Panc1 (cell line): Measurements from ENCODE around the gene KIF25. TPM values are rescaled to one million over a fixed set of nuclear protein-coding genes. Genes with fewer than 3 reads are reported as not detected.

ENCODE experiments used
- ATAC-seq: fragments of 200-7000 bp; cut with Tn5 transposase; 2 replicates; pipeline ENCODE4 v1.9.1; 2020; ENCODE audit warnings: mild to moderate bottlenecking, moderate library complexity
- BruUV-seq: library from RNA; stranded (reverse); fragments of 400-500 nt; replicated peaks from 2 replicates; lab custom pipeline; 2021; lab: Mats Ljungman, UMichigan
- CTCF ChIA-PET: fragments of 300-600 bp; sonication (Branson Sonifier 250); formaldehyde crosslinking; loops from one replicate; lab custom pipeline; 2022; ENCODE audit warnings: antibody characterized with exemption; lab: Charles Lee
- POLR2A ChIA-PET: fragments of 300-600 bp; sonication (Branson Sonifier 250); formaldehyde crosslinking; loops from one replicate; lab custom pipeline; 2022; ENCODE audit warnings: antibody characterized with exemption; lab: Charles Lee
- DNase-seq: peaks from one replicate; pipeline ENCODE4 v3.0.0-alpha.2; 2010; ENCODE audit warnings: low read depth, low spot score
- H3K27ac ChIP-seq: 2 replicates; pipeline ENCODE4 v1.5.1; 2011; ENCODE audit warnings: mild to moderate bottlenecking, low read length, inconsistent platforms
- H3K27me3 ChIP-seq: fragments of 200-500 bp; sonication (Bioruptor generic); 2 replicates; pipeline ENCODE4 v1.6.0; 2014; ENCODE audit warnings: low read length, inconsistent platforms; ENCODE audit not compliant: control insufficient read depth, insufficient read depth
- H3K36me3 ChIP-seq: fragments of 200-500 bp; sonication (Bioruptor generic); 2 replicates; pipeline ENCODE4 v1.5.1; 2014; ENCODE audit warnings: inconsistent platforms, mild to moderate bottlenecking, low read length, moderate library complexity; ENCODE audit not compliant: control insufficient read depth, insufficient read depth
- H3K4me1 ChIP-seq: 2 replicates; pipeline ENCODE4 v1.5.1; 2011; ENCODE audit warnings: inconsistent platforms, mild to moderate bottlenecking, low read length, moderate library complexity; ENCODE audit not compliant: control insufficient read depth, insufficient read depth
- H3K4me3 ChIP-seq, 2 experiments: 2 replicates each; pipeline ENCODE4 v1.5.1; 2011 to 2012; ENCODE audit warnings: low read depth in 2 of 2, low read length in 2 of 2, mild to moderate bottlenecking in 2 of 2, inconsistent platforms in 1 of 2, moderate library complexity in 1 of 2
- H3K9me3 ChIP-seq: fragments of 200-500 bp; sonication (Bioruptor generic); 2 replicates; pipeline ENCODE4 v1.5.1; 2014; ENCODE audit warnings: low read depth, mild to moderate bottlenecking, inconsistent platforms, low read length, moderate library complexity; ENCODE audit not compliant: control insufficient read depth, insufficient read depth
- CTCF ChIP-seq: fragments of 450-650 bp; IDR thresholded peaks from 2 replicates; pipeline ENCODE4 v1.5.1; 2017; ENCODE audit warnings: mild to moderate bottlenecking
- POLR2AphosphoS5 ChIP-seq: IDR thresholded peaks from 2 replicates; pipeline ENCODE4 v1.6.1; 2012; ENCODE audit warnings: mild to moderate bottlenecking, low read depth, low read length, moderate library complexity
- REST ChIP-seq, 2 experiments: IDR thresholded peaks; 2 replicates each; pipeline ENCODE4 v1.6.1; 2011 to 2012; ENCODE audit warnings: low read depth in 2 of 2, control low read depth in 1 of 2, low read length in 1 of 2, mild to moderate bottlenecking in 1 of 2, moderate library complexity in 1 of 2; ENCODE audit not compliant: insufficient read depth in 1 of 2
- SIN3A ChIP-seq: IDR thresholded peaks from 2 replicates; pipeline ENCODE4 v1.6.1; 2012; ENCODE audit warnings: low read depth, mild to moderate bottlenecking, low read length, moderate library complexity, borderline replicate concordance; ENCODE audit not compliant: insufficient read depth
- TCF7L2 ChIP-seq: IDR thresholded peaks from 2 replicates; pipeline ENCODE4 v1.6.1; 2011; ENCODE audit warnings: mild to moderate bottlenecking, low read depth, low read length, inconsistent platforms
- in situ Hi-C: cut with HindIII; loops from 2 replicates; pipeline ENCODE4 v1.10.0; 2016; ENCODE audit warnings: low sequenced_read_pairs, low pct_unique_long_range_greater_than_20kb
- intact Hi-C: fragments of 100-400 bp; cut with micrococcal nuclease; formaldehyde crosslinking; loops from one replicate; pipeline ENCODE4 v1.10.0; 2022; ENCODE audit not compliant: unreplicated experiment
- total RNA-seq: library from RNA; stranded (reverse); gene quantifications from one replicate; pipeline ENCODE4 v1.2.1, GENCODE V29; 2021; ENCODE audit not compliant: unreplicated experiment

KIF25 gene
- total RNA-seq, 1 experiment from 2014 or later, result 0.44 TPM

DNA sequence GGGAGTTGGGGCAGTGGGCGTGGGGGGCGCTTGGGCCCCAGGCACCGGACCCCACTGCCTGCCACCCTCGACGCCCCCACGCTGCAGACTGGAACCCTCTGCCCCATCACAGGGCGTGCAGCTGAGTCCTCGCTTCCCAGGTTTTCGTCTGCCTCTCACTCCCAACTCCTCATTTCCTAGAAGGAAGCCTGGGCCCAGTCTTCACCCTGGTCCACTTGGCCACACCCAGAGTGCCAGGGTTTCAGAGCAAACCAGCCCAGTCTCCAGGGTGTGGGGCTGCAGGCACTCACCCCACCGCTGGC lies 51.2 kb downstream of the KIF25 start:
- Histone ChIP-seq H3K36me3 (no peaks in the 10 kb centered on the region), H3K4me1 (no peaks in the 10 kb centered on the region), H3K27me3 (no peaks in the 10 kb centered on the region), H3K9me3 (no peaks in the 10 kb centered on the region), H3K4me3 (no peak overlapping the region), H3K27ac (no peak overlapping the region)
- TF ChIP-seq SIN3A, result no peak
- no peak for TF ChIP-seq REST (IDR thresholded peaks at IDR 0.05; ENCODE audit: insufficient read depth in 1 of 2, low read depth in 2 of 2, low read length in 1 of 2)
- TF ChIP-seq CTCF, result no peak
- no peak for TF ChIP-seq TCF7L2
- no peak for TF ChIP-seq POLR2AphosphoS5
- no TSS peak for BruUV-seq
- in situ Hi-C loops (no loop called here), intact Hi-C loops (no loop called here)
- ChIA-PET POLR2A (no interaction called here), CTCF (no interaction called here)
- no peak for DNase-seq
- ATAC-seq, result no peak

GRCh38 chr6:168049277-168049676 lies 51.8 kb downstream of the KIF25 start:
- Histone ChIP-seq H3K9me3 (no peaks in the 10 kb centered on the region), H3K27me3 (no peaks in the 10 kb centered on the region), H3K4me1 (no peaks in the 10 kb centered on the region), H3K27ac (no peak overlapping the region), H3K4me3 (no peak overlapping the region), H3K36me3 (no peaks in the 10 kb centered on the region)
- DNase-seq, result no peak
- POLR2A ChIA-PET, result no interaction called here
- intact Hi-C loops, result no loop called here
- in situ Hi-C loops, result no loop called here
- ATAC-seq, result no peak
- BruUV-seq, result no TSS peak
- TF ChIP-seq CTCF, result no peak
- no peak for TF ChIP-seq POLR2AphosphoS5
- no peak for TF ChIP-seq REST (IDR thresholded peaks at IDR 0.05; ENCODE audit: insufficient read depth in 1 of 2, low read depth in 2 of 2, low read length in 1 of 2)
- no peak for TF ChIP-seq TCF7L2
- no peak for TF ChIP-seq SIN3A
- CTCF ChIA-PET, result no interaction called here
